A549 (cell line): ENCODE measurements around the gene NELFB. TPM values are rescaled to one million over a fixed set of nuclear protein-coding genes. Genes with fewer than 3 reads are reported as not detected.

Source experiments
- ATAC-seq, 2 experiments: fragments of 200-7000 bp in 1 of 2; fragments of >200 bp in 1 of 2; cut with Nextera tagmentation in 1 of 2; cut with Tn5 transposase in 1 of 2; 3 replicates each; pipeline versions ENCODE4 v1.8.0 to v1.9.1; 2018 to 2020; ENCODE audit warnings: mild to moderate bottlenecking in 1 of 2, moderate library complexity in 1 of 2
- CTCF ChIA-PET: fragments of 300-600 bp; sonication (Branson Sonifier 250); formaldehyde crosslinking; extraction: SDS; loops from one replicate; lab custom pipeline; 2021; ENCODE audit warnings: antibody characterized with exemption, inconsistent platforms; lab: Yijun Ruan, JAX
- POLR2A ChIA-PET: fragments of 350-600 bp; formaldehyde crosslinking; extraction: SDS; loops from one replicate; lab custom pipeline; 2021; ENCODE audit warnings: antibody characterized with exemption, inconsistent platforms; lab: Yijun Ruan, JAX
- DNase-seq, 2 experiments: peaks; one replicate each; pipeline versions ENCODE4 v3.0.0 to v3.0.0-alpha.2; 2011 to 2016; ENCODE audit warnings: low read depth in 1 of 2, low spot score in 1 of 2
- FAIRE-seq: peaks from 2 replicates; lab custom pipeline; 2011; peaks lifted over from hg19 to GRCh38; lab: Jason Lieb, UNC
- H3K27ac ChIP-seq, 2 experiments: fragments of >200 bp; sonication (Bioruptor Twin); formaldehyde crosslinking; 3 replicates each; pipeline ENCODE4 v1.5.1; 2016 to 2017
- H3K4me1 ChIP-seq: fragments of >200 bp; sonication (Bioruptor Twin); formaldehyde crosslinking; 3 replicates; pipeline ENCODE4 v1.6.1; 2016
- H3K4me2 ChIP-seq: fragments of >200 bp; sonication (Bioruptor Twin); formaldehyde crosslinking; 3 replicates; pipeline ENCODE4 v1.6.1; 2016
- H3K4me3 ChIP-seq: fragments of >200 bp; sonication (Bioruptor Twin); formaldehyde crosslinking; 3 replicates; pipeline ENCODE4 v1.5.1; 2016
- H3K9me3 ChIP-seq: fragments of >200 bp; sonication (Bioruptor Twin); formaldehyde crosslinking; 3 replicates; pipeline ENCODE4 v1.6.1; 2016
- BHLHE40 ChIP-seq: IDR thresholded peaks from 2 replicates; pipeline ENCODE4 v1.6.1; 2012; ENCODE audit warnings: low read depth, low read length, inconsistent platforms
- CBX2 ChIP-seq: fragments of 200-600 bp; sonication (generic); IDR thresholded peaks from 2 replicates; pipeline ENCODE4 v1.6.1; 2016; ENCODE audit warnings: low read depth, mild to moderate bottlenecking, borderline replicate concordance
- CBX8 ChIP-seq: fragments of 200-600 bp; sonication (generic); IDR thresholded peaks from 2 replicates; pipeline ENCODE4 v1.6.1; 2016
- CHD2 ChIP-seq: fragments of 150-350 bp; IDR thresholded peaks from 2 replicates; pipeline ENCODE4 v1.6.1; 2014; ENCODE audit warnings: low read length; ENCODE audit not compliant: partially characterized antibody
- CHD4 ChIP-seq: fragments of 200-600 bp; sonication (generic); IDR thresholded peaks from 2 replicates; pipeline ENCODE4 v1.6.1; 2016; ENCODE audit warnings: antibody characterized with exemption, mild to moderate bottlenecking, borderline replicate concordance
- EHF ChIP-seq: fragments of 250-450 bp; sonication (Bioruptor Pico); IDR thresholded peaks from 2 replicates; pipeline ENCODE4 v1.5.0; 2020; ENCODE audit warnings: mild to moderate bottlenecking
- ESRRA ChIP-seq: fragments of 150-350 bp; IDR thresholded peaks from 2 replicates; pipeline ENCODE4 v1.6.1; 2014; ENCODE audit warnings: mild to moderate bottlenecking, low read length, borderline replicate concordance
- FOSB ChIP-seq: fragments of 250-450 bp; sonication (Bioruptor Pico); IDR thresholded peaks from 2 replicates; pipeline ENCODE4 v1.5.0; 2020; ENCODE audit warnings: mild to moderate bottlenecking, moderate library complexity
- HOXA7 ChIP-seq: fragments of 250-450 bp; sonication (Bioruptor Pico); IDR thresholded peaks from 2 replicates; pipeline ENCODE4 v1.5.0; 2020; ENCODE audit warnings: mild to moderate bottlenecking, moderate library complexity
- HOXB13 ChIP-seq: fragments of 250-450 bp; sonication (Bioruptor Pico); IDR thresholded peaks from 2 replicates; pipeline ENCODE4 v1.5.0; 2020; ENCODE audit warnings: low read depth, mild to moderate bottlenecking, moderate library complexity
- KDM5A ChIP-seq: fragments of 200-600 bp; sonication (generic); IDR thresholded peaks from 2 replicates; pipeline ENCODE4 v1.6.1; 2016; ENCODE audit warnings: antibody characterized with exemption, mild to moderate bottlenecking
- NR3C1 ChIP-seq: fragments of >200 bp; sonication (Bioruptor Twin); formaldehyde crosslinking; IDR thresholded peaks from 3 replicates; pipeline ENCODE4 v1.6.1; 2017
- PHF8 ChIP-seq: fragments of 200-600 bp; sonication (generic); IDR thresholded peaks from 2 replicates; pipeline ENCODE4 v1.6.1; 2016; ENCODE audit warnings: low read depth, mild to moderate bottlenecking, antibody characterized with exemption, moderate library complexity, borderline replicate concordance
- POLR2AphosphoS2 ChIP-seq: conservative IDR thresholded peaks from 2 replicates; pipeline ENCODE4 v1.6.1; 2012; ENCODE audit warnings: low read length, improper control_type of control experiment, inconsistent platforms
- RARB ChIP-seq: fragments of 250-450 bp; sonication (Bioruptor Pico); IDR thresholded peaks from 2 replicates; pipeline ENCODE4 v1.8.0; 2021; ENCODE audit warnings: mild to moderate bottlenecking, moderate library complexity
- TFCP2L1 ChIP-seq: fragments of 250-450 bp; sonication (Bioruptor Pico); IDR thresholded peaks from 2 replicates; pipeline ENCODE4 v1.5.0; 2021; ENCODE audit warnings: mild to moderate bottlenecking
- ZC3H11A ChIP-seq: fragments of 450-650 bp; IDR thresholded peaks from 2 replicates; pipeline ENCODE4 v1.6.1; 2014; ENCODE audit warnings: antibody characterized with exemption, mild to moderate bottlenecking
- ZFP36 ChIP-seq: fragments of 450-650 bp; IDR thresholded peaks from 2 replicates; pipeline ENCODE4 v1.6.1; 2014; ENCODE audit warnings: borderline replicate concordance; ENCODE audit not compliant: partially characterized antibody
- ZNF302 ChIP-seq: fragments of 250-450 bp; sonication (Bioruptor Pico); IDR thresholded peaks from 2 replicates; pipeline ENCODE4 v1.9.0; 2021; ENCODE audit warnings: inconsistent platforms, mild to moderate bottlenecking, moderate library complexity
- WGBS: methylation state at CpG from one replicate; pipeline ENCODE4 v1.1.6; 2017; ENCODE audit errors: missing lambda C conversion rate; 5-methylcytosine and 5-hydroxymethylcytosine counted together
- polyA plus RNA-seq, 4 experiments: library from polyadenylated mRNA; depleted of rRNA in 3 of 4; stranded (reverse); fragments of >200 nt; fragmentation: RNase III in 1 of 4; extraction: RNeasy Plus Mini Kit Qiagen cat#74134 plus additional on column Dnase treatment in 1 of 4; gene quantifications; 2 replicates in 3 of 4; 3 replicates in 1 of 4; pipeline ENCODE4 v1.2.3, GENCODE V29; 2011 to 2017
- TF ChIP-seq, protein P1 (sequence below): fragments of 150-350 bp; IDR thresholded peaks from 2 replicates; pipeline ENCODE4 v1.6.1; 2014; ENCODE audit warnings: low read depth, mild to moderate bottlenecking, low read length
- TF ChIP-seq, protein P2 (sequence below): fragments of 250-450 bp; sonication (Bioruptor Pico); IDR thresholded peaks from 2 replicates; pipeline ENCODE4 v1.5.0; 2020; ENCODE audit warnings: low read depth, mild to moderate bottlenecking, moderate library complexity
- TF ChIP-seq, protein P3 (sequence below): fragments of >200 bp; sonication (Bioruptor Twin); formaldehyde crosslinking; IDR thresholded peaks from 3 replicates; pipeline ENCODE4 v1.5.1; 2016
- TF ChIP-seq, protein P4 (sequence below): fragments of 450-650 bp; IDR thresholded peaks from 2 replicates; pipeline ENCODE4 v1.6.1; 2014; ENCODE audit warnings: antibody characterized with exemption
- TF ChIP-seq, protein P5 (sequence below): IDR thresholded peaks from 2 replicates; pipeline ENCODE4 v1.6.1; 2012; ENCODE audit warnings: low read depth, borderline replicate concordance
- TF ChIP-seq, protein P6 (sequence below): IDR thresholded peaks from 2 replicates; pipeline ENCODE4 v1.6.1; 2012

The NELFB gene
- polyA plus RNA-seq, 2 of the 4 experiments (the other 2 are of a cell fraction), result 31.8 to 45.3 TPM

DNA sequence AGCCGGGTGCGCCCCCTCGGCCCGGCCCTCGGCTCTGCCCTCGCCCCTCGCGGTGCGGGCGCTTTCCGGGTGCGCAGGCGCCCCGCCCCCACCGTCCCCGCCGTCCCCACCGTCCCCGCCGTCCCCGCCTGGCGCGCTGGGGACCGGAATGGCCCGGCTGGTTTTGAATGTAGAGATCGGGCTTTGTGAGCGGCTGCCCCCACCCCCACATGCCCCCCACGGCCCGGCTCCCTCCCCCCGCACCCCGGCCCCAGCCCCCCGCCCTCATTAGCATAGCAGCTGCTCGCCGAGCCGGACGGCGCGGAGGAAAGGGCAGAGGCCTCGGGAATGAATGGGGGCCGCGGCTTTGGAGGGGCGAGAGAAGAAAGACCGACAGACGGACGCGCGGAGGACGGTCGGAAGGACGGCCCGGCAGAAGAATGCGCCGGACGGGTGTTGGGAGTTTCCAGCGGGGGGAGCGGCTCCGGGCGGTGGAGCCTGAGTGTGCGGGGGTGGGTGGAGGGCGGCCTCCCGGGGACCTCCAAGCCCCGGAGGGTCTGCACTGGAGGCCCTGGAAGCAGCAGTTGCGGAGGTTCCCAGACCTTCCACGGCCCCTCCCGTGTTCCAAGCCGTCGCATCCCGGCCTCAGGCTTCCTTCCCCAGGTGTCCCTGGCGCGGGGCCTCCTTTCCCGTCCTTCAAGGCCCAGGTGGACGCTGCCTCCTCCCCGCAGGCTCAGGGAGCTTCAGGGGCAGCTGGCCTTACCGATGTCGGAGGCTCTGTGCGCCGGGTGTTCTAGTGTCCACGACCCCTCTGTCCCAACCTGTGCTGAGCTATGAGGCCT is 40.9 kb downstream of the NELFB start:
- peaks cover 26% of the 10 kb centered on the region for H3K4me1 ChIP-seq
- 0 out of 6 replicates have a peak, but pooled peaks of 1 of the 2 experiments have one; percentile 6 for ATAC-seq
- TF ChIP-seq PHF8 (no peak), HOXA7 (CRISPR knock-in tag) (no peak), KDM5A (no peak), ZC3H11A (no peak), ZNF302 (CRISPR knock-in tag) (no peak), CHD2 (no peak), RARB (CRISPR knock-in tag) (no peak), FOSB (CRISPR knock-in tag) (no peak)
- TF ChIP-seq, protein P1, sequence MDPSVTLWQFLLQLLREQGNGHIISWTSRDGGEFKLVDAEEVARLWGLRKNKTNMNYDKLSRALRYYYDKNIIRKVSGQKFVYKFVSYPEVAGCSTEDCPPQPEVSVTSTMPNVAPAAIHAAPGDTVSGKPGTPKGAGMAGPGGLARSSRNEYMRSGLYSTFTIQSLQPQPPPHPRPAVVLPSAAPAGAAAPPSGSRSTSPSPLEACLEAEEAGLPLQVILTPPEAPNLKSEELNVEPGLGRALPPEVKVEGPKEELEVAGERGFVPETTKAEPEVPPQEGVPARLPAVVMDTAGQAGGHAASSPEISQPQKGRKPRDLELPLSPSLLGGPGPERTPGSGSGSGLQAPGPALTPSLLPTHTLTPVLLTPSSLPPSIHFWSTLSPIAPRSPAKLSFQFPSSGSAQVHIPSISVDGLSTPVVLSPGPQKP, result no peak
- TF ChIP-seq, protein P2, sequence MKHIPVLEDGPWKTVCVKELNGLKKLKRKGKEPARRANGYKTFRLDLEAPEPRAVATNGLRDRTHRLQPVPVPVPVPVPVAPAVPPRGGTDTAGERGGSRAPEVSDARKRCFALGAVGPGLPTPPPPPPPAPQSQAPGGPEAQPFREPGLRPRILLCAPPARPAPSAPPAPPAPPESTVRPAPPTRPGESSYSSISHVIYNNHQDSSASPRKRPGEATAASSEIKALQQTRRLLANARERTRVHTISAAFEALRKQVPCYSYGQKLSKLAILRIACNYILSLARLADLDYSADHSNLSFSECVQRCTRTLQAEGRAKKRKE, result no peak
- TF ChIP-seq, protein P3, sequence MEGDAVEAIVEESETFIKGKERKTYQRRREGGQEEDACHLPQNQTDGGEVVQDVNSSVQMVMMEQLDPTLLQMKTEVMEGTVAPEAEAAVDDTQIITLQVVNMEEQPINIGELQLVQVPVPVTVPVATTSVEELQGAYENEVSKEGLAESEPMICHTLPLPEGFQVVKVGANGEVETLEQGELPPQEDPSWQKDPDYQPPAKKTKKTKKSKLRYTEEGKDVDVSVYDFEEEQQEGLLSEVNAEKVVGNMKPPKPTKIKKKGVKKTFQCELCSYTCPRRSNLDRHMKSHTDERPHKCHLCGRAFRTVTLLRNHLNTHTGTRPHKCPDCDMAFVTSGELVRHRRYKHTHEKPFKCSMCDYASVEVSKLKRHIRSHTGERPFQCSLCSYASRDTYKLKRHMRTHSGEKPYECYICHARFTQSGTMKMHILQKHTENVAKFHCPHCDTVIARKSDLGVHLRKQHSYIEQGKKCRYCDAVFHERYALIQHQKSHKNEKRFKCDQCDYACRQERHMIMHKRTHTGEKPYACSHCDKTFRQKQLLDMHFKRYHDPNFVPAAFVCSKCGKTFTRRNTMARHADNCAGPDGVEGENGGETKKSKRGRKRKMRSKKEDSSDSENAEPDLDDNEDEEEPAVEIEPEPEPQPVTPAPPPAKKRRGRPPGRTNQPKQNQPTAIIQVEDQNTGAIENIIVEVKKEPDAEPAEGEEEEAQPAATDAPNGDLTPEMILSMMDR, result no peak
- TF ChIP-seq, all 56 proteins: peak for 0
- peak overlapping the region; percentile 88 for H3K4me3 ChIP-seq
- DNase-seq, result no peak
- H3K9me3 ChIP-seq, result no peaks in the 10 kb centered on the region
- 61% methylated on average over 39 of the region's 78 CpGs for WGBS
- CTCF ChIA-PET, result interaction anchor here (0.6 to 4.9 kb wide), 10 partner anchors 9 to 149 kb away, joined by 3 to 21 read pairs (median 3); partner anchors contain the start of genes EXD3, NOXA1 and TOR4A
- FAIRE-seq, result no peak
- peak overlapping the region; percentile 85 to 93 for H3K27ac ChIP-seq
- peak overlapping the region; percentile 74 for H3K4me2 ChIP-seq
- POLR2A ChIA-PET, result no interaction called here

DNA sequence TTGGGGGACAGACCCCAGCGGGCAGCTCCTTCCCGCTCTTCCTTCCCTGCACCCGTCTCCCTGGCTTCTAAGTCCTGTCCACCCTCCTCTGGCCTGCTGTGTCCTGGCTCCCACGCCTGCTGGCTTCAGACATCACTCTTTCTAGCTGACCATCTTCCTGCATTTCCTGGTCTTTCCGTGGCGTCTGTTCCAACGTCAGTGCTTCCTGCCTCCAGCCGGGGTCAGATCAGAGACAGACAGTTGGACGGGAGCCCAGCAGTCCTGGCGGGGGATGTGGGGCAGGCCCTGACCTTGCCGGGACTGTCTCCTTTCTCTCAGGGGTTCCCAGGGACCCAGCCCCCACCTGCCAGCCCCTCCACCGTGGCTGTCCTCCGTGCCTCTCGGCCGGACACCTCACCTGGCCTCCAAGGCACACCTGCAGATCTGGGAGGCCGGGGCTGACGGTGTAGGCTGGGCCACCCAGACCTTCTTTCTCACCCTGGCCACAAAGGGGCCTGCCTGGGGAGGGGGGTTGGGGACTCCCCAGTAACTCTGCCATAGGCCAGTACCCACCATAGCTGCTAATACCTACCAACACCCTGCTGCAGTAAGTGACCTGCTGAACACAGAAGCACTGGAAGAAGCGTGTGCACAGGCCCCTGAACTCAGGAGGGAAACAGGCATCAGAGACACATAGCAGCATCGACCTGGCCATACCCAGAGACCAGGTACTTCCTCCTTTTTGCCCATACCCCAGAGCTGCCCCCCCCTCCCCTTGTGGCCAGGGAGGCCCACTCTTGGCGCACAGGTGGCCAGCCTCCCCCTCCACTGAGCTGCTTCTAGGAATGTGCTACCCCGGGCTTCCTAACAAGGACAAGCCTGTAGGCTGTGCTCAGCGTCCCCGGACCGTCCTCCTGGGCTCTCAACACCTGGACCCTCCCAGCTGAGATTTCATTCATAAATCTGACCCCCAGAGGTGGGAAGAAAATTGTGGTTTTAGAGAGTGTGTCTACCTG is 41.8 kb downstream of the NELFB start:
- POLR2A ChIA-PET, result no interaction called here

More for the DNA sequence above, 41.8 kb downstream of the NELFB start:
- H3K4me1 ChIP-seq, result peaks cover 30% of the 10 kb centered on the region
- FAIRE-seq, result no peak
- peak in 1 of 2 experiments; percentile 30; a peak in 3 of 6 replicates for ATAC-seq
- H3K27ac ChIP-seq, result peak overlapping the region in 1 of 2 experiments; percentile 93; a peak in 3 of 6 replicates
- TF ChIP-seq, protein P4, sequence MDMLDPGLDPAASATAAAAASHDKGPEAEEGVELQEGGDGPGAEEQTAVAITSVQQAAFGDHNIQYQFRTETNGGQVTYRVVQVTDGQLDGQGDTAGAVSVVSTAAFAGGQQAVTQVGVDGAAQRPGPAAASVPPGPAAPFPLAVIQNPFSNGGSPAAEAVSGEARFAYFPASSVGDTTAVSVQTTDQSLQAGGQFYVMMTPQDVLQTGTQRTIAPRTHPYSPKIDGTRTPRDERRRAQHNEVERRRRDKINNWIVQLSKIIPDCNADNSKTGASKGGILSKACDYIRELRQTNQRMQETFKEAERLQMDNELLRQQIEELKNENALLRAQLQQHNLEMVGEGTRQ, result no peak
- TF ChIP-seq EHF (CRISPR knock-in tag) (no peak), NR3C1 (no peak), ESRRA (no peak), TFCP2L1 (CRISPR knock-in tag) (no peak), BHLHE40 (no peak), HOXB13 (CRISPR knock-in tag) (no peak), FOSB (CRISPR knock-in tag) (no peak), POLR2AphosphoS2 (no peak), CBX8 (no peak), CHD4 (no peak), ZFP36 (no peak), CBX2 (no peak)
- TF ChIP-seq, protein P5, sequence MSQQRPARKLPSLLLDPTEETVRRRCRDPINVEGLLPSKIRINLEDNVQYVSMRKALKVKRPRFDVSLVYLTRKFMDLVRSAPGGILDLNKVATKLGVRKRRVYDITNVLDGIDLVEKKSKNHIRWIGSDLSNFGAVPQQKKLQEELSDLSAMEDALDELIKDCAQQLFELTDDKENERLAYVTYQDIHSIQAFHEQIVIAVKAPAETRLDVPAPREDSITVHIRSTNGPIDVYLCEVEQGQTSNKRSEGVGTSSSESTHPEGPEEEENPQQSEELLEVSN, result no peak
- TF ChIP-seq, protein P6, sequence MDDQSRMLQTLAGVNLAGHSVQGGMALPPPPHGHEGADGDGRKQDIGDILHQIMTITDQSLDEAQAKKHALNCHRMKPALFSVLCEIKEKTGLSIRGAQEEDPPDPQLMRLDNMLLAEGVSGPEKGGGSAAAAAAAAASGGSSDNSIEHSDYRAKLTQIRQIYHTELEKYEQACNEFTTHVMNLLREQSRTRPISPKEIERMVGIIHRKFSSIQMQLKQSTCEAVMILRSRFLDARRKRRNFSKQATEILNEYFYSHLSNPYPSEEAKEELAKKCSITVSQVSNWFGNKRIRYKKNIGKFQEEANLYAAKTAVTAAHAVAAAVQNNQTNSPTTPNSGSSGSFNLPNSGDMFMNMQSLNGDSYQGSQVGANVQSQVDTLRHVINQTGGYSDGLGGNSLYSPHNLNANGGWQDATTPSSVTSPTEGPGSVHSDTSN, result no peak
- WGBS, result 65% methylated on average over 16 of the region's 24 CpGs
- DNase-seq, result peak in 1 of 2 experiments; percentile 61
- no peaks in the 10 kb centered on the region for H3K9me3 ChIP-seq
- CTCF ChIA-PET, result interaction anchor here (0.6 to 4.9 kb wide), 8 partner anchors 10 to 148 kb away, joined by 3 to 21 read pairs (median 4); partner anchors contain the start of genes EXD3 and NOXA1
- no peak overlapping the region for H3K4me3 ChIP-seq
- H3K4me2 ChIP-seq, result peak overlapping the region; percentile 74
